SK-N-SH treated with all-trans-retinoic acid at 6 μM for 48 hours (cell line): Measurements from ENCODE around the gene C11orf87.

Source experiments
- ATAC-seq: fragments of 200-7000 bp; cut with Tn5 transposase; 3 replicates; pipeline ENCODE4 v1.9.1; 2020; ENCODE audit warnings: mild to moderate bottlenecking, moderate library complexity
- ARNTL ChIP-seq: fragments of 450-650 bp; formaldehyde crosslinking; IDR thresholded peaks from 2 replicates; pipeline ENCODE4 v1.5.0; 2020; ENCODE audit warnings: low read depth, mild to moderate bottlenecking, moderate library complexity, borderline replicate concordance
- BACH2 ChIP-seq: fragments of 250-450 bp; sonication (Bioruptor Pico); IDR thresholded peaks from 2 replicates; pipeline ENCODE4 v1.9.0; 2021; ENCODE audit warnings: mild to moderate bottlenecking, borderline replicate concordance
- CREB5 ChIP-seq: fragments of 250-450 bp; sonication (Bioruptor Pico); IDR thresholded peaks from 2 replicates; pipeline ENCODE4 v1.5.1; 2020; ENCODE audit warnings: low read depth, mild to moderate bottlenecking, moderate library complexity
- CSDC2 ChIP-seq: fragments of 250-450 bp; sonication (Bioruptor Pico); IDR thresholded peaks from 2 replicates; pipeline ENCODE4 v1.5.0; 2020; ENCODE audit warnings: mild to moderate bottlenecking, moderate library complexity
- ESRRG ChIP-seq: fragments of 250-450 bp; sonication (Bioruptor Pico); IDR thresholded peaks from 2 replicates; pipeline ENCODE4 v1.6.1; 2021; ENCODE audit warnings: mild to moderate bottlenecking
- GLIS3 ChIP-seq: fragments of 250-450 bp; sonication (Bioruptor Pico); IDR thresholded peaks from 2 replicates; pipeline ENCODE4 v1.5.0; 2020; ENCODE audit warnings: mild to moderate bottlenecking, moderate library complexity
- ISL1 ChIP-seq: fragments of 250-450 bp; sonication (Bioruptor Pico); IDR thresholded peaks from 2 replicates; pipeline ENCODE4 v2.1.2; 2022; ENCODE audit warnings: mild to moderate bottlenecking, moderate library complexity
- OSR1 ChIP-seq: fragments of 250-450 bp; sonication (Bioruptor Pico); IDR thresholded peaks from 2 replicates; pipeline ENCODE4 v1.8.0; 2022; ENCODE audit warnings: moderate library complexity, mild to moderate bottlenecking, inconsistent platforms
- PPARA ChIP-seq: fragments of 250-450 bp; sonication (Bioruptor Pico); IDR thresholded peaks from 2 replicates; pipeline ENCODE4 v1.5.0; 2020; ENCODE audit warnings: mild to moderate bottlenecking, borderline replicate concordance
- RARB ChIP-seq: fragments of 250-450 bp; sonication (Bioruptor Pico); IDR thresholded peaks from 2 replicates; pipeline ENCODE4 v1.8.0; 2021; ENCODE audit warnings: mild to moderate bottlenecking, moderate library complexity
- SNAI2 ChIP-seq: fragments of 250-450 bp; sonication (Bioruptor Pico); IDR thresholded peaks from 2 replicates; pipeline ENCODE4 v1.5.0; 2020; ENCODE audit warnings: mild to moderate bottlenecking, moderate library complexity
- TCF4 ChIP-seq: fragments of 250-450 bp; sonication (Bioruptor Pico); IDR thresholded peaks from 2 replicates; pipeline ENCODE4 v1.8.0; 2021; ENCODE audit warnings: mild to moderate bottlenecking, moderate library complexity, borderline replicate concordance
- TOX ChIP-seq: fragments of 250-450 bp; sonication (Bioruptor Pico); IDR thresholded peaks from 2 replicates; pipeline ENCODE4 v1.8.0; 2021; ENCODE audit warnings: mild to moderate bottlenecking, moderate library complexity, borderline replicate concordance
- ZC3H10 ChIP-seq: fragments of 250-450 bp; sonication (Bioruptor Pico); IDR thresholded peaks from 2 replicates; pipeline ENCODE4 v1.5.1; 2021; ENCODE audit warnings: mild to moderate bottlenecking, moderate library complexity
- ZFP3 ChIP-seq: fragments of 250-450 bp; sonication (Bioruptor Pico); IDR thresholded peaks from 2 replicates; pipeline ENCODE4 v1.5.0; 2020; ENCODE audit warnings: mild to moderate bottlenecking, moderate library complexity
- ZFP30 ChIP-seq: fragments of 450-650 bp; formaldehyde crosslinking; IDR thresholded peaks from 2 replicates; pipeline ENCODE4 v1.5.0; 2022; ENCODE audit warnings: mild to moderate bottlenecking, moderate library complexity
- ZNF565 ChIP-seq: fragments of 450-650 bp; formaldehyde crosslinking; conservative IDR thresholded peaks from 2 replicates; pipeline ENCODE4 v1.5.0; 2020; ENCODE audit warnings: low read depth, mild to moderate bottlenecking, moderate library complexity
- ZNF70 ChIP-seq: fragments of 450-650 bp; formaldehyde crosslinking; IDR thresholded peaks from 2 replicates; pipeline ENCODE4 v1.5.0; 2020; ENCODE audit warnings: mild to moderate bottlenecking, moderate library complexity
- ZNF8 ChIP-seq: fragments of 450-650 bp; formaldehyde crosslinking; IDR thresholded peaks from 2 replicates; pipeline ENCODE4 v1.5.0; 2020; ENCODE audit warnings: mild to moderate bottlenecking, moderate library complexity
- TF ChIP-seq, protein P1 (sequence below): fragments of 250-450 bp; sonication (Bioruptor Pico); IDR thresholded peaks from 2 replicates; pipeline ENCODE4 v1.8.0; 2020; ENCODE audit warnings: mild to moderate bottlenecking, moderate library complexity, borderline replicate concordance
- TF ChIP-seq, protein P2 (sequence below): fragments of 250-450 bp; sonication (Bioruptor Pico); IDR thresholded peaks from 2 replicates; pipeline ENCODE4 v1.5.1; 2021; ENCODE audit warnings: mild to moderate bottlenecking, moderate library complexity

Gene C11orf87

DNA sequence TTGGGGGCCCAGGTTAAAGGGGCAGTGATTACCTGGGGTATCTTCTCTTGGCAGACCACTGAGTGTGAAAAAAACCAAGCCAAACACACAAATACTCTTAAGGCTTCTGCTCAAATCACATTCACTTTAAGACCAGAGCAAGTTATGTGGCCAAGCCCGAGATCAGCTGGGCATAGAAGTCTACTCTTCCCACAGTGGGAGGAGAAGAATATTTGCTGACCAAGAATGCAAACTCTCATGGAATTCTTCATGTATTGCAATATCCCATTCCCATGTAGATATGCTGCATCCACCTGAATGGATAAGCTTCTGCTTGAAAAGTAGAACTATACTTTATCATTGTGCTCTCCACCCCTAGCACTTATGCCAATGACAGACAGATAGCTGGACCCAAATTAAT, 37.1 kb upstream of the C11orf87 start (continued):
- TF ChIP-seq, protein P1, sequence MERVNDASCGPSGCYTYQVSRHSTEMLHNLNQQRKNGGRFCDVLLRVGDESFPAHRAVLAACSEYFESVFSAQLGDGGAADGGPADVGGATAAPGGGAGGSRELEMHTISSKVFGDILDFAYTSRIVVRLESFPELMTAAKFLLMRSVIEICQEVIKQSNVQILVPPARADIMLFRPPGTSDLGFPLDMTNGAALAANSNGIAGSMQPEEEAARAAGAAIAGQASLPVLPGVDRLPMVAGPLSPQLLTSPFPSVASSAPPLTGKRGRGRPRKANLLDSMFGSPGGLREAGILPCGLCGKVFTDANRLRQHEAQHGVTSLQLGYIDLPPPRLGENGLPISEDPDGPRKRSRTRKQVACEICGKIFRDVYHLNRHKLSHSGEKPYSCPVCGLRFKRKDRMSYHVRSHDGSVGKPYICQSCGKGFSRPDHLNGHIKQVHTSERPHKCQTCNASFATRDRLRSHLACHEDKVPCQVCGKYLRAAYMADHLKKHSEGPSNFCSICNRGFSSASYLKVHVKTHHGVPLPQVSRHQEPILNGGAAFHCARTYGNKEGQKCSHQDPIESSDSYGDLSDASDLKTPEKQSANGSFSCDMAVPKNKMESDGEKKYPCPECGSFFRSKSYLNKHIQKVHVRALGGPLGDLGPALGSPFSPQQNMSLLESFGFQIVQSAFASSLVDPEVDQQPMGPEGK (CRISPR knock-in tag): no peak
- TF ChIP-seq GLIS3 (CRISPR knock-in tag): no peak
- no peak for TF ChIP-seq TCF4 (CRISPR knock-in tag)
- TF ChIP-seq ESRRG (CRISPR knock-in tag): no peak
- no peak for TF ChIP-seq ZNF565 (CRISPR knock-in tag)
- TF ChIP-seq ZFP30 (CRISPR knock-in tag): no peak
- TF ChIP-seq ZNF70 (CRISPR knock-in tag): no peak
- no peak for TF ChIP-seq CREB5 (CRISPR knock-in tag)
- TF ChIP-seq ZNF8: no peak
- TF ChIP-seq, protein P2, sequence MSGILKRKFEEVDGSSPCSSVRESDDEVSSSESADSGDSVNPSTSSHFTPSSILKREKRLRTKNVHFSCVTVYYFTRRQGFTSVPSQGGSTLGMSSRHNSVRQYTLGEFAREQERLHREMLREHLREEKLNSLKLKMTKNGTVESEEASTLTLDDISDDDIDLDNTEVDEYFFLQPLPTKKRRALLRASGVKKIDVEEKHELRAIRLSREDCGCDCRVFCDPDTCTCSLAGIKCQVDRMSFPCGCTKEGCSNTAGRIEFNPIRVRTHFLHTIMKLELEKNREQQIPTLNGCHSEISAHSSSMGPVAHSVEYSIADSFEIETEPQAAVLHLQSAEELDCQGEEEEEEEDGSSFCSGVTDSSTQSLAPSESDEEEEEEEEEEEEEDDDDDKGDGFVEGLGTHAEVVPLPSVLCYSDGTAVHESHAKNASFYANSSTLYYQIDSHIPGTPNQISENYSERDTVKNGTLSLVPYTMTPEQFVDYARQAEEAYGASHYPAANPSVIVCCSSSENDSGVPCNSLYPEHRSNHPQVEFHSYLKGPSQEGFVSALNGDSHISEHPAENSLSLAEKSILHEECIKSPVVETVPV (CRISPR knock-in tag): no peak

GRCh38 chr11:109388982-109389381, 33.0 kb upstream of the C11orf87 start:
- ATAC-seq: no peak
- TF ChIP-seq ZNF8: no peak
- no peak for TF ChIP-seq ZC3H10 (CRISPR knock-in tag)
- TF ChIP-seq RARB (CRISPR knock-in tag): no peak
- TF ChIP-seq ZFP3 (CRISPR knock-in tag): no peak
- TF ChIP-seq, protein P2 (CRISPR knock-in tag): no peak
- TF ChIP-seq ESRRG (CRISPR knock-in tag): no peak

GRCh38 chr11:109390752-109391151, 31.2 kb upstream of the C11orf87 start:
- no peak for ATAC-seq
- no peak for TF ChIP-seq OSR1
- TF ChIP-seq ZFP30 (CRISPR knock-in tag): no peak
- no peak for TF ChIP-seq ZC3H10 (CRISPR knock-in tag)
- TF ChIP-seq ESRRG (CRISPR knock-in tag): no peak

DNA sequence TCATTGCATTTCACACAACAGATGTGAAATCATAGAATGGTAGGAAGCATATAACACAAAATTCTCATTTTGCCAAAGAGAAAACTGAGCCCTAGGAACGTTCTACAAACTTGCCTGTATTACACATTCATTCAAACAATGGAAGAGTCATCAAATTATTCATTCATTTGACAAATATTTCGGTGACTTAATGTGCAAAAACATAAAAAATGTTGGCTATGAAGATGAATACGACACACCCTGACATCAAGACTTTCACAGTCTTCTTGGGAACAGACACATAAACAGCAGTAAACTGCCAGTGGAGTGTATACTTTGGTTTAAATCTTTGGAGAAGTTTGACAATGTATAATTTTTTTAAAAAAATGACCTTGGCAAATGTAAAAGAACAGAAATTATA, 20.4 kb upstream of the C11orf87 start:
- ATAC-seq: no peak
- TF ChIP-seq ZC3H10 (CRISPR knock-in tag) (no peak), ZNF8 (no peak), OSR1 (no peak), BACH2 (CRISPR knock-in tag) (no peak), PPARA (CRISPR knock-in tag) (no peak), TOX (CRISPR knock-in tag) (no peak), ZFP3 (CRISPR knock-in tag) (no peak), ARNTL (no peak)

DNA sequence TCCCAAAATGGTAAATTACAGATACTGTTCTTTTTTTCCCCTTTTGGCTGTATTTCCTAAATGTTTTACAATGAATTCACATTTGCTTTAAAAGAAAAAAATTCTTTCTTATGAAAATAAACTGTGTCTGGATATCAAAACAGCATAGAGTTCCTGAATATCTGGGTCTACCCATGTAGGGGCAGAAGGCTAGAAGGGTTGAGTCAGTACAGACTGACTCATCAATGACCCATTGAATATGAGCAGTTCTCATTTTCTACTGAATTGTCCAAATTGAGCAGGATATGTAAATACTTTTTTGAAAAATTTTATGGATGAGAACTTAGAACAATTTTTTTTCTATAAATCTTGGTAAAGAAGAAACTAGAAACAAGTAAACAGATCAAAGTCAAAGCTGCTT, 16.3 kb upstream of the C11orf87 start:
- no peak for ATAC-seq

More for the DNA sequence above, 16.3 kb upstream of the C11orf87 start:
- no peak for TF ChIP-seq ZFP3 (CRISPR knock-in tag)
- no peak for TF ChIP-seq PPARA (CRISPR knock-in tag)
- no peak for TF ChIP-seq CSDC2
- TF ChIP-seq ZNF70 (CRISPR knock-in tag): no peak
- TF ChIP-seq ZFP30 (CRISPR knock-in tag): no peak
- no peak for TF ChIP-seq ZNF8
- TF ChIP-seq SNAI2 (CRISPR knock-in tag): no peak
- TF ChIP-seq, protein P2 (CRISPR knock-in tag): no peak
- TF ChIP-seq BACH2 (CRISPR knock-in tag): no peak
- no peak for TF ChIP-seq ARNTL
- TF ChIP-seq RARB (CRISPR knock-in tag): no peak
- TF ChIP-seq ISL1 (CRISPR knock-in tag): no peak
